Fibroblast of the aortic adventitia (primary cell): ENCODE measurements around the gene BCAS3. TPM values are rescaled to one million over a fixed set of nuclear protein-coding genes. Genes with fewer than 3 reads are reported as not detected.
"Not testable (repeated sequence)": the region's sequence is repeated elsewhere in the genome, so short reads cannot be mapped to it uniquely, and the experiment has no call there.

Experiments
- DNase-seq: peaks from one replicate; pipeline ENCODE4 v3.0.0-alpha.2; 2010; ENCODE audit warnings: low read depth
- H3K4me3 ChIP-seq: 2 replicates; pipeline ENCODE4 v1.5.1; 2011; ENCODE audit warnings: low read depth, mild to moderate bottlenecking, control low read depth, low read length, moderate library complexity
- total RNA-seq: library from RNA; depleted of rRNA; stranded (reverse); fragments of >200 nt; gene quantifications from 2 replicates; pipeline ENCODE4 v1.2.3, GENCODE V29; 2012; ENCODE audit warnings: low replicate concordance
- TF ChIP-seq, protein P1 (sequence below): IDR thresholded peaks from 2 replicates; pipeline ENCODE4 v1.5.1; 2011; ENCODE audit warnings: mild to moderate bottlenecking, low read length, control low read depth, inconsistent platforms; ENCODE audit not compliant: insufficient read depth

BCAS3 gene
- total RNA-seq, 1 donor = 29.6 TPM

DNA sequence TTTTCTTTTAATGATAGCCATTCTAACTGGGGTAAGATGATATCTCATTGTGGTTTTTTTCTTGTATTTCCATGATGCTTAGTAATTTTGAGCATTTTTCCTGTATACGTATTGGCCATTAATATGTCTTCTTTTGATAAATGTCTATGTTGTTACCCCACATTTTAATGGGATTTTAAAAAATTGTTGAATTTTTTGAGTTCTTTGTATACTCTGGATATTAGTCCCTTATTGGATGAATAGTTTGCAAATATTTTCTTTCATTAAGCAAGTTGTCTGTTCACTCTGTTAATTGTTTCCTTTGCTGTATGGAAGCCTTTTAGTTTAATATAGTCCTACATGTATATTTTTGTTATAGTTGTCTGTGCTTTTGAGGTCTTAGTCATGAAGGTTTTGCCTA is 79.8 kb downstream of the BCAS3 start:
- TF ChIP-seq, protein P1, sequence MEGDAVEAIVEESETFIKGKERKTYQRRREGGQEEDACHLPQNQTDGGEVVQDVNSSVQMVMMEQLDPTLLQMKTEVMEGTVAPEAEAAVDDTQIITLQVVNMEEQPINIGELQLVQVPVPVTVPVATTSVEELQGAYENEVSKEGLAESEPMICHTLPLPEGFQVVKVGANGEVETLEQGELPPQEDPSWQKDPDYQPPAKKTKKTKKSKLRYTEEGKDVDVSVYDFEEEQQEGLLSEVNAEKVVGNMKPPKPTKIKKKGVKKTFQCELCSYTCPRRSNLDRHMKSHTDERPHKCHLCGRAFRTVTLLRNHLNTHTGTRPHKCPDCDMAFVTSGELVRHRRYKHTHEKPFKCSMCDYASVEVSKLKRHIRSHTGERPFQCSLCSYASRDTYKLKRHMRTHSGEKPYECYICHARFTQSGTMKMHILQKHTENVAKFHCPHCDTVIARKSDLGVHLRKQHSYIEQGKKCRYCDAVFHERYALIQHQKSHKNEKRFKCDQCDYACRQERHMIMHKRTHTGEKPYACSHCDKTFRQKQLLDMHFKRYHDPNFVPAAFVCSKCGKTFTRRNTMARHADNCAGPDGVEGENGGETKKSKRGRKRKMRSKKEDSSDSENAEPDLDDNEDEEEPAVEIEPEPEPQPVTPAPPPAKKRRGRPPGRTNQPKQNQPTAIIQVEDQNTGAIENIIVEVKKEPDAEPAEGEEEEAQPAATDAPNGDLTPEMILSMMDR = no peak
- no peak overlapping the region for H3K4me3 ChIP-seq
- DNase-seq = no peak

DNA sequence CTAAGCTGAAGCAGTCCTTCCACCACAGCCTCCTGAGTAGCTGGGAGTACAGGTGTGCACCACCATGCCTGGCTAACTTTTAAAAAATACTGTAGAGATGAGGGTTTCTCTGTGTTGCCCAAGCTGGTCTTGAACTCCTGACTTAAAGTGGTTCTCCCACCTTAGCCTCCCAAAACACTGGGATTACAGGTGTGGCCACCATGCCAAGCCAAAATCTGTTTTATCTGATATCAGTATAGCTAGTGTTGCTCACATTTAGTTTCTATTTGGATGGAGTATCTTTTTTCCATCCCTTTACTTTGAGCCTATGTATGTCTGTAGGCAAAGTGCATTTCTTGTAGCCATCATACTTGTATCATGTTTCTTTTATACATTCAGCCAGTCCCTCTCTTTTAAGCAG is 82.1 kb downstream of the BCAS3 start:
- no peak for DNase-seq
- TF ChIP-seq, protein P1 = no peak
- no peak overlapping the region for H3K4me3 ChIP-seq

GRCh38 chr17:60761301-60761700 is 83.7 kb downstream of the BCAS3 start:
- H3K4me3 ChIP-seq, DNase-seq: not testable (repeated sequence)

GRCh38 chr17:60766778-60767190 is 89.1 kb downstream of the BCAS3 start:
- no peak for DNase-seq

DNA sequence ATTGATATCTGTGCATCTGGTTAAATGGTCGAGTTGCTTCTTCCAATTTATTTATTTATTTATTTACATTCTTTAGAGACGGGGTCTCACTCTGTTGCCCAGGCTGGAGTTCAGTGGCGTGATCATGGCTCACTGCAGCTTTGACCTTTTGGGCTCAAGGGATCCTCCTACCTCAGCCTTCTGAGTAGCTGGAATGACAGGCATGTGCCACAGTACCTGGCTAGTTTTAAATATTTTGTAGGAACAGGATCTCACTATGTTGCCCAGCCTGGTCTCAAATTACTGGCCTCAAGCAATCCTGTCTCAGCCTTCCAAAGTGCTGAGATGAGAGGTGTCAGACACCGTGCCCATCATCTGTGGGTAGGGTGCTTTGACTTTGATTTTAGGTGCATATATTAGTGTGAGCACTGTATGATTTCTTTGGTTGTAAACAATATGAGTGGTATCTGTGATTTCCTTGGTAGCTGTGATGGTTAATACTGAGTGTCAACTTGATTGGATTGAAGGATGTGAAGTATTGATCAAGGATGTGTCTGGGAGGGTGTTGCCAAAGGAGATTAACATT is 90.2 kb downstream of the BCAS3 start:
- TF ChIP-seq, protein P1 = no peak
- no peak overlapping the region for H3K4me3 ChIP-seq
- DNase-seq = no peak

More at GRCh38 chr17:60766778-60767190, 89.1 kb downstream of the BCAS3 start:
- H3K4me3 ChIP-seq = no peak overlapping the region
- TF ChIP-seq, protein P1 = no peak

GRCh38 chr17:60769327-60769726 is 91.7 kb downstream of the BCAS3 start:
- H3K4me3 ChIP-seq = no peak overlapping the region
- TF ChIP-seq, protein P1 = no peak
- no peak for DNase-seq

DNA sequence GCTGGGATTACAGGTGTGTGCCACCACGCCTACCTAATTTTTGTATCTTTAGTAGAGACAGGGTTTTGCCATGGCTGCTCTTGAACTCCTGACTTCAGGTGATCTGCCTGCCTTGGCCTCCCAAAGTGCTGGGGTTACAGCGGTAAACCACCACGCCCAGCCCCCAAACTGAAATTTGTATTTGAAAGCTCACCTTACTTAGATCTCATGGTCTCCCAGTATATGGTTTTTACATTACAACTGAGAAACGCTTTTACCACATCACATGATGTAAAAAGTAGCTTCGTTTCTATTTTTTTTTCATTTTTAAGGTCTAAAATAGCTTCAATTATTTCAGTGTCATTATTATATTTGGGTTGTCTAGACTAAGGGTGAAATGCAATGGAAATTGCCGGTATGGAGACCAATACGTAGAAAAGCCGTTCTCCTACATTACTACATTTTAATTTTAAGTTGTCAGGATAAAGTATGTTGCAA is 93.3 kb downstream of the BCAS3 start:
- no peak for DNase-seq
- no peak overlapping the region for H3K4me3 ChIP-seq
- TF ChIP-seq, protein P1 = no peak

DNA sequence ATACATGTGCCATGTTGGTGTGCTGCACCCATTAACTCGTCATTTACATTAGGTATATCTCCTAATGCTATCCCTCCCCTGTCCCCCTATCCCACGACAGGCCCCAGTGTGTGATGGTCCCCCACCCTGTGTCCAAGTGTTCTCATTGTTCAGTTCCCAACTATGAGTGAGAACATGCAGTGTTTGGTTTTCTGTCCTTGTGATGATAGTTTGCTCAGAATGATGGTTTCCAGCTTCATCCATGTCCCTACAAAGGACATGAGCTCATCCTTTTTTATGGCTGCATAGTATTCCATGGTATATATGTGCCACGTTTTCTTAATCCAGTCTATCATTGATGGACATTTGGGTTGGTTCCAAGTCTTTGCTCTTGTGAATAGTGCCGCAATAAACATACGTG is 94.0 kb downstream of the BCAS3 start:
- not testable (repeated sequence) for H3K4me3 ChIP-seq, DNase-seq
